Uterus (tissue), 2 donors: ENCODE results near the gene KDM4C.

Experiments used
- POLR2A ChIP-seq, 2 donors: fragments of 450-650 bp; IDR thresholded peaks; one replicate each; pipeline ENCODE4 v1.6.1; 2016; ENCODE audit warnings: antibody characterized with exemption in 2 of 2, mild to moderate bottlenecking in 1 of 2, moderate library complexity in 1 of 2
- TF ChIP-seq, protein P1 (sequence below), 4 experiments: fragments of 200-600 bp in 2 of 4; fragments of 450-650 bp in 2 of 4; sonication (generic) in 2 of 4; IDR thresholded peaks; one replicate each; pipeline ENCODE4 v1.5.1; 2016 to 2019; ENCODE audit warnings: antibody characterized with exemption in 4 of 4, mild to moderate bottlenecking in 2 of 4, moderate library complexity in 1 of 4

DNA sequence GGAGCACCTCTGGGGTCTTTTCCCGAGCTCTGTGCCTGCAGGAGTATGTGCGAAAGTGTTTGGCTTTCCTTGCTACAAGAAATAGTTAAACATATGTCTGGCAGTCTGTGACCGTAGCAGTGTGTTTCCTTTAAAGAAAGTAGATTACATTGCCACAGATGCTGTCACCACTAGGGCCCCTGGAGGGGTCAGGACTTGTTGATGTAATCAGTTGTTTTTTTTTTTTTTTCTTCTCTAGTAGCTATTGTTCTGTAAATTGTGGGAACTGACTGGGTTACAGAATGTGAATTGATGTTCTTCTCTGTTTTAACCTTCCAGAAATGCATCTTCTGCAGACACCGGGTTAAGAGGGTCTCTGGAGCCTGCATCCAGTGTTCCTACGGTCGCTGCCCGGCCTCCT is 345.6 kb downstream of the KDM4C start:
- TF ChIP-seq POLR2A (IDR thresholded peaks at IDR 0.05) = no peak
- TF ChIP-seq, protein P1, sequence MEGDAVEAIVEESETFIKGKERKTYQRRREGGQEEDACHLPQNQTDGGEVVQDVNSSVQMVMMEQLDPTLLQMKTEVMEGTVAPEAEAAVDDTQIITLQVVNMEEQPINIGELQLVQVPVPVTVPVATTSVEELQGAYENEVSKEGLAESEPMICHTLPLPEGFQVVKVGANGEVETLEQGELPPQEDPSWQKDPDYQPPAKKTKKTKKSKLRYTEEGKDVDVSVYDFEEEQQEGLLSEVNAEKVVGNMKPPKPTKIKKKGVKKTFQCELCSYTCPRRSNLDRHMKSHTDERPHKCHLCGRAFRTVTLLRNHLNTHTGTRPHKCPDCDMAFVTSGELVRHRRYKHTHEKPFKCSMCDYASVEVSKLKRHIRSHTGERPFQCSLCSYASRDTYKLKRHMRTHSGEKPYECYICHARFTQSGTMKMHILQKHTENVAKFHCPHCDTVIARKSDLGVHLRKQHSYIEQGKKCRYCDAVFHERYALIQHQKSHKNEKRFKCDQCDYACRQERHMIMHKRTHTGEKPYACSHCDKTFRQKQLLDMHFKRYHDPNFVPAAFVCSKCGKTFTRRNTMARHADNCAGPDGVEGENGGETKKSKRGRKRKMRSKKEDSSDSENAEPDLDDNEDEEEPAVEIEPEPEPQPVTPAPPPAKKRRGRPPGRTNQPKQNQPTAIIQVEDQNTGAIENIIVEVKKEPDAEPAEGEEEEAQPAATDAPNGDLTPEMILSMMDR (IDR thresholded peaks at IDR 0.05) = no peak
